DLD1 (cell line): ENCODE results near the gene SLC1A7.
"Not testable (repeated sequence)": the region's sequence is repeated elsewhere in the genome, so short reads cannot be mapped to it uniquely, and the experiment has no call there.

Source experiments
- in situ Hi-C: cut with HindIII; loops from 2 replicates; pipeline ENCODE4 v1.10.0; 2017; ENCODE audit warnings: low sequenced_read_pairs

SLC1A7 gene

DNA sequence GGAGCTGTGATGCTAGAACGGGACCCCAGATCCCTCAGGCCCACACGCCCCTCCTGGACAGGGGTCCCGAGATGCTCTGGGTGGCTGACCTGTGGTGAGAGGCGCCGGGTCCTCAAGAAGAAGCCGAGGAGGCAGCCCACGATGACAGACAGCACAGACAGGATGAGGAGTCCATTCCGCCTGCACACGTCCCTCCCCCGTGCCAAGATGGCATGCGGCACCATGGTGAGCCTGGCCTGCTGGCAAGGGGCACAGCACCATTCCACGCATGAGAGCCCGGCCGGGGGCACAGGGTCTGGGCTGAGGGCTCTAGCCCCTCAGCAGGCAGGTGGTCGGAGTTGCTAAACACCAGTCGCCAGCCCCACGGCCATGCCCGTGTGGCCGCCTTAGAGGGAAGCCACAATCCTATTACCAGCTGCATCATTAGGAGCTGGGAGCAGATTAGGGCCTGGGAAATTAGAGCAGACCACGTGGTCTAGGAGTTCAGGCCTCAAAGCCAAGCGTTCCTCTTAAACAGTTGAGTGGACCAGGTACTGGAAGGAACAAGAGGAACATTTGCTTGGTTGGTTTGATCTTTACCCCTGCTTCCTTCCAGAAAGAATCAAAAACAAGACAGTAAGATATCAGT is at the start of gene SLC1A7:
Gene SLC1A7, minus strand, starts transcription at position 413 of the 628 bp plus-strand sequence. Its CDS starts 189 bp downstream, at position 224.
- in situ Hi-C loops = no loop called here

DNA sequence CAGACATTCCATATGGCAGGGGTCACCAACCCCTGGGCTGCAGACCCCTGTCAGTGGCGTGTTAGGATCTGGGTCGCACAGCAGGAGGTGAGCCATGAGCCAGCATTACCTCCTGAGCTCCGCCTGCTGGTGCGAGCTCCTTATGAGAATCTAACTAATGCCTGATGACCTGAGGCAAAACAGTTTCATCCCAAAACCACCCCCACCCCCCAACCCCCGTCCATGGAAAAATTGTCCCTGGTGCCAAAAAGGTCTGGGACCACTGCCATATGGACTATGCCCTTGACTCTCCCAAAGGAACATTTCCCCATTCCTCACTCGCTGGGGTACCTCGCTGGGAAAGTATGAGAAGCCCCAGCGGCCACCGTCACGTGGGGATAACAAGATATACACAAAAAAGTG is 47.8 kb upstream of the SLC1A7 start:
- in situ Hi-C loops = no loop called here

DNA sequence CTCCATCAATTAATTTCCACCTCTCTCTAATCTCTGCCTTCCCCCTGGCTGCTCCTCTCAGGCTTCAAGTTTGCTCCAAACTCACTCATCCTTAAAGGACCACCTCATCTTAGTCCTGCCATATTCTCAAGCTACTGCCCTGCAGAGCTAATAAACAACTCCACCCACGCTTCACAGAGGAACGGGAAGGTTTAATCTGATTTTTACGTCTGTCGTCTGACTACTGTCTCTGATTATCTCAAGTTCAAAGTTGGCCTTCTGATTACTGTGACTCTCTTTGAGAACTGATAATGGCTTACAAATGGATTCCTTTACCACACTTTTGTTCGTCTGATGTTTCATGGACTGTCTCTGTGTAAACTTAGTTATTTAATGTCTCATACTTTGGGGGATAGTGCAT is 46.6 kb upstream of the SLC1A7 start:
- in situ Hi-C loops = no loop called here

DNA sequence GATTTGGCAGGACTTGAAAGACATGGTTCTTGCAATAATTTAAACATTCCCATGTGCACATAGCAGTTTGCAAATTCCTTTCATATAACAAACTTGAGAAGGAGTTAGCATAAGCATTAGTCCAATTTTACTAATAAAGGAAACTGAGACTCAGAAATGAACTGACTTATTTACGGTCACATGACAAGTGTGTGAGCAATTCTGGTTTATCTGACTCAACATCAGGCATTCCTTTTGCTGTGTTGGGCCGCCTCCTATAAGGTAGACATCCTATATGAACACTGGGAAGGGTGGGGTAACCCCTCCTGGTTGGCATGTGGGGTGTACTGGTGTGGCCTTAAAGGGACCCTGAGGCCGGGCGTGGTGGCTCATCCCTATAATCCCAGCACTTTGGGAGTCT is 45.7 kb upstream of the SLC1A7 start:
- in situ Hi-C loops = no loop called here

DNA sequence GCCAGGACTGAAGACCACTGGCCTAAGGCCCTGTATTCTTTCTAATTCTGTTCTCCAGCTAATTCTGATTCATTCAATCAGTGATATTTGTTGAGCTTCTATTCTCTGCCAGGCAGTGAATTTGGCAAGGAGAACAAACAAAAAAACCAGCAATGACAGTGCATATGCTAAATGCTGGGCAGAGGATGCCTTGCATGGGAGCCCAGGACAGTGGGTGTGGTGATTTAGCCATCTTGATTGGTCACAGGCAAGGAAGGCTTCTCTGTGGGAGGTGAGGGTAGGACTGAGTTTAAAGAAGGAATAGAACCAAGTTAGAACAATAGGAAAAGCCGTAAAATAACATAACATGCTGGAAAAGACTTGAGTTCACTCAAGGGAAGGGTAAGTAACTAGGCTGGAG is 45.0 kb upstream of the SLC1A7 start:
- in situ Hi-C loops = no loop called here

DNA sequence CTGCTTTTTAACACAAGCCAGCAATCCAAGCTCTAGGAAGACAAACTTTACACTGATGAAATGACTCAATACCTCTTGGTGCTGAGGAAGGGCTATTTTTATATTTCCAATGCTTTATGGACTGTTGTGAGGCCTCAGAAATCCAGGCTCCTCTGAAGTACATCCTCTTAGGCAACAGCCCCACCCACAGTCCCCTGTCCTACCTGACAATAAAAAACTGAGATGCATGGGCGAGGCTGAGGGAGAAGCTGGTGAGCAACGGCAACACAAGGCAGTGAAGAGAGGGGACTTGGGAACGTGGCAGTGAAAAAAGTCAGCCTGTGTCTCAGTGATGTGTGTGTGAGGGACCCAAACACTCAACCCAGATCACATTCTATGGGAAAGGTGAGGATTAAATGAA is 44.1 kb upstream of the SLC1A7 start:
- in situ Hi-C loops = no loop called here

DNA sequence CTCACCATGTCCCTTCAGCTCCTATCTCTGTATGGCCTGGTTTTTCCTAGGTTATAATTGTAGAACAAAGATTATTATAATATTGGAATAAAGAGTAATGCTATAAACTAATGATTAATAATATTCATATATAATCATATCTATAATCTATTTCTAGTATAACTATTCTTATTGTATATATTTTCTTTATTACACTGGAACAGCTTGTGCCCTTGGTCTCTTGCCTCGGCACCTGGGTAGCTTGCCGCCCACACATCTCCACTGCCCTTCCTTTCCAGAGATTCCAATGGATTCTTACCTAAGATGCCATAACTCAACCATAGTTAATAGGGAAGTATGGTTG is 43.5 kb upstream of the SLC1A7 start:
- in situ Hi-C loops = not testable (repeated sequence)

DNA sequence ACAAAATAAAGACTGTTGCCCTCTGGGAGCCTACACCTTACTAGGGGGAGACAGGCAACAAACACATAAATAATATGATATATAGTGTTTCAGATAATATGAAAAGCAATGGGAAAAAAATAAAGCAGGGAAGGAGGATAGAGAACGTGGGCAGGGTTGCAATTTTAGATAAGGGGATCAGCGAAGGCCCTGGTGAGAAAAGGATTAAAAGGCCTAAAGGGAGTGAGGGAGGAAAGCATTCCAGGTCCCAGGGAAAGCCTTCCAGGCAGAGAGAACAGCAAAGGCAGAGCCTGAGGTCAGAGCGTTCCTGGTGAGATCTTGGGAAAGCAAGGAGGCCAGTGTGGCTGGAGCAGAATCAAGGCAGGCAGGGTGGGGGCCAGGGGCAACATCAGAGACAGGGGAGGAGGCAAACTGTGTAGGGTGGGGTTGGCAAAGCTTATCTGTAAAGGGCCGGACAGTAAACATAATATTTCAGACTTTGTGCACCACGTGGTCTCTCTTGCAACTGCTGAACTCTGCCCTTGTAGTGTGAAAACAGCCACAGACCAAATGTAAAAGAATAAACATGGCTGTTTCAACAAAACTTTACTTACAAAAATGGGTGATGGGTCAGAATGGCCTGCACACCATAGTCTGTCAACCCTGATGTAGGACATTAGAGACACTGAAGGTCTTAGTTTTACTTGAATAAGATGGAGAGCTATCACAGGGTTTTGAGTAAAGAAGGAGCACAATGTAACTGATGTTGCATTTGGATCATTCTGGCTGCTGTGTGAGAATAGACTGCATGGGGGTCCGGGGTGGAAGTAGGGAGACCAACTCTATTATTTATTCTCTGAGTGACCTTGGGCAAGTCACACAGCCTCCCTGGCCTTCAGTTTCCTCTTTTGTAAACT is 40.9 kb upstream of the SLC1A7 start:
- in situ Hi-C loops = no loop called here

DNA sequence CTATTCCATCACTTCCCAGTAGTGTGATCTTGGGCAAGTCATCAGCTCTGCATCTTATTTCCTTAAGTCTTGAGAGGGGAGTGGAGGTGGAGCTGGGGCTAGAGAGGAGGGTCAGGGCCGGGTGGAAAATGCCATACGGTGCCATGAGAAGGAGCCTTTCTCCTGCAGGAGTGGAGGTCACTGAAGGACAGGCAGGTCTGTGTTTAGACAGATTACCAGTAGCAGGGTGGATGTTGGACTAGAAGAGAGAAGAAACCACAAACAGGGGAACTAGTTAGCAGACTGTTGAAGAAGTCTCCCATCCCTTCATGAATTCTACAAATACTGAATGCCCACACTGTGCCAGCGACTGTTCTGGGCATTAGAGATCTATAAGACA is 40.3 kb upstream of the SLC1A7 start:
- in situ Hi-C loops = no loop called here

DNA sequence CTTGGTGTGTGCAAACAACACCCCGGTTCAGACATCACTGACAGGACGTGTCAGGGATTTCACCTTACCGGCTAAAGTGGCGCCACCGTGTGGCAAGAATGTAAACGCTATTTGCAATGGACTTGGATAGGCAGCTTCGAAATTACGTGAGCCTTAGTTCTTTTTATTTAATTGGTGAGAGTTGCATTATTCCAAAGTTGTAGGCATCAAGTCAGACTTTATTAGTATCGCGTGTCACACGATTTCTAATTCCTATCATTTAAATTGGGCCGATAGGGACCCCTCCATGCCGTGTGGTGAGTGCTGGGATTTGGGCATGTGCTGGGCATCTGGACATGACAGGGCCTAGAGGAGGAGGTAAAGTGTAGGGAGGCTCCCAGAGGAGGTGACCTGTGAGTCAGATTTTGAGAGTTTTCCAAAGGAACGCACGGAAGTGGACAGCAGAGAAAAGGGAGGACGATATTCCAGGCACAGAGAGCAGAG is 39.7 kb upstream of the SLC1A7 start:
- in situ Hi-C loops = no loop called here

DNA sequence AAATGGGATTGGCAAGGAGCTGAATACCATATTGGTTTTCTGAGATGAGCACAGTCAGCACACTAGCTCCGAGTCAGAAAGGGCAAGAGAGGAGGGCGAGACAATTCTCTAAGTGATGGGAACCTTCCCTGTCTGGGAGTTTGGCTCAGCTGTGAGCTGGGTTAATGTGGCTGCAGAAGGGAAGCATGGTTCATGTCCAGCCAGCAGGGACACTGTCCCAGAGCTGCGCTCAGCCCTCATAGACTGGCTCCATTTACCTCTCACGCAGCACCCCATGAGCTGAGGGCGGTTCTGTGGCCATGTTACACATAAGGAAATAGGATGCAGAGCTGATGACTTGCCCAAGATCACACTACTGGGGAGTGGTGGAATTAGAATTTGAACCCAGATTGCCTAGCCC is 38.5 kb upstream of the SLC1A7 start:
- in situ Hi-C loops = no loop called here

DNA sequence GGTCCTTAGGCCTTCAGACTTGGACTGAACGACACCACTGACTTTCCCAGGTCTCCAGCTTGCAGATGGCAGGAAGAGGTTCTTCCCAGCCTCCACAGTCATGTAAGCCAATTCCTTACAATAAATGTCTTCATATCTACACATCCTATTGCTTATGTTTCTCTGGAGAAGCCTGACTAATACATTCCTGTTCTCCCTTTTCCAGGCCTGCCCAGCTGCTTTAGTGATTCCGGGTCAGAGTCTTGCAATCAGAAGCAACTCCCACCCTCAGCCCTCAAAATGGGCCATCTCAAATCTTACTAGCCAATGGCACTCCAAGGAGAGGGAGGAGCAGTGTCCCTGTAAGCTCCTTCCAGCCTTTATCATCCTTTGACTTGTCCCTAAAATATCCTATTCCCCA is 37.8 kb upstream of the SLC1A7 start:
- in situ Hi-C loops = no loop called here

DNA sequence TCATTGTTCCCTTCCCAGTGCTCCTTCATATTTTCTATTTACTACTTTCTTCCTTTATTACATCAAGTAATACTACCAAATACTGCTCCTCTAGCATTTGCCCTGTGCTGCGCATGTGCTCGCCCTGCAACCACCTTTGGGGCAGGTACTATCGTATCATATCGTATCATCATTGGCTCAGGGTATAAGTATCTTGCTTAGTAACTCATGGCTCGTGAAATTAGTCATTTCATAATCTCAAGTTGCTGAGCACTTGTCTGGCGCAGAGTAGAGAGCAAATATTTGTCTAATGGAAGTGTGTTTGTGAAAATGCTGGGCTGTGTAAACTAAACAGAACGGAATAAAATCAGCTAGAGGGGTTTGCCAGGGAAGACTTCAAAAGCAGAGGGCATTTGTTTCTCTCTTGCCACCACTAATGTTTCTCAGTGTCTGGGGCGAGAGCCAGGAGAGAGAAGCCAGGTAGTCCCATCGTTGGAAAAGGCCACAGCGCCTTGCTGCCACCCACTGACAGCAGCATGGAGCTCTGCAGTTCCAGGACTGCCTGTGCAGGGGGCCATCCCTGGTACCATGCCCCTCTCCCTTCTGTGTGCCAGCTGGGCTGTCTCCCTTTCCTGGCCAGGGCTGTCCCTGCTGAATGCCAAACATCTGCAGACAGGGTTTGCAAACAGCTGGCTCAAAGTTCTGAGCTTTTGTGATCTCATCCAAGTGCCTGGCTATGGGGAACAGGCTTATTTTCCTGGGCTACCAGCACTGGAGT is 34.2 kb upstream of the SLC1A7 start:
- in situ Hi-C loops = no loop called here

DNA sequence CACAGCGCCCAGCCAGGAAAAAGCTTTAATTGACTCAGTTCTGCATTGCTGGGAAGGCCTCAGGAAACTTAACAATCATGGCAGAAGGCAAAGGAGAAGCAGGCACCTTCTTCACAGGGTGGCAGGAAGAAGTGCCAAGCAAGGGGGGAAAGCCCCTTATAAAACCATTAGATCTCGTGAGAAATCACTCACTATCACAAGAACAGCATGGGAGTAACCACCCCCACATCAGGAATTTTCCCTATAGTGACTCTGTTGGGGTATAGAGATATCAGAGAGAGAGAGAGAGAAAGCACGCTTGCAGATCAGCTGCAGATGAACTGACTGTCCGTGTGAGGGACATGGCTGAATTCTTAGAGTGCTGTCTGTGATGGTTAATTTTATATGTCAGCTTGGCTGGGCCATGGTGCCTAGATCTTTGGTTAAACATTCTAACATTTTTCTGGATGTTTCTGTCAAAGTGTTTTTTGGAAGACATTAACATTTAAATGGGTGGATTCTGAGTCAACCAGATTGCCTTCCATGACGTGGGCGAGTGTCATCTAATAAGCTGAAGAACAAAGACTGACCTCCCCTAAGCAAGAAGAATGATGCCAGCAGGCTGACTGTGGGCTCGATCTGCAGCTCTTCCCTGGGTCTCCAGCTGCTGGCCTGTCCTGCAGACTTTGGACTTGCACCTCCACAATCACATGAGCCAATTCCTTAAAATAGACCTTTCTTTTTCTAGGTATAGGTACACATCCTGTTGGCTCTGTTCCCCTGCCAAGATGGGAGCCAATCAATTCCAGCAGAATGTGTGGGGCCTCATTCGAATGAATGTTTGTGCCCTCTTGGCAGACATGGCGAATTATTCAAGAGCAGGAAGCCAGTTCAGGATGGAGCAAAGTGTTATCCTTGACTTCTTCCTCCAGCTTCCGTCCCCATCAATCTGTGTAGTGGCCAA is 32.8 kb upstream of the SLC1A7 start:
- in situ Hi-C loops = no loop called here

DNA sequence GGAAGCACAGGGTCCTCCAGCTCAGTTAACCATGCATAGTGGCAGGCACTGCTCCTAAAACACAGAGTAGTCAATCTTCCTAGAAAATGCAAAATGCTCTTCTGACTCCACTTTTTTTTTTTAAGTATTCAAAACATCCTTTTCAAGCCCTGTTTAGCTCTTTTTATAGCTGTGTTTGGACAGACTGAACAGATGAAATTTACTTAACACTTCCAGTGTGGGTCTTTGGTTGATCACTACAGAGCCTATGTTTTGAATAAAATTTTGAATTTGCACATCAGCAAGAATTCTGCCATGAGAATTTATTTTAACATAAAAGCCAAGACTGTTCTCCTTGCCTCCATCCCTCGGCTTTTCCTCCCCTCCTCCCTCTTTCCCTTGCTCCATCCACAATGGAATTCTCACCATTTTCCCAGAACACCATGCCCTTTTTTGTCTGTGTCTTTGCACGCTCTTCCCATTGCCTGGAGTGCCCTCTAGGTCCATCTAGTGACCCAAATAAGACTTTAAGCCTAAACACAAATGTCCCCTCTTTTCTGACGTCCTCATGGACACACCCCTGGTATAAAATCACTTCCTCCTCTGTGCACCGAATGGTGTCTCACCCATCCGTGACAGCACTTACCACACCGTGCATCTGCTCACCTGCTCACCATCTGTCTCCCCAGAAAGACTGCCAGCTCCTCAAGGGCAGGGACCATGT is 30.1 kb upstream of the SLC1A7 start:
- in situ Hi-C loops = no loop called here

DNA sequence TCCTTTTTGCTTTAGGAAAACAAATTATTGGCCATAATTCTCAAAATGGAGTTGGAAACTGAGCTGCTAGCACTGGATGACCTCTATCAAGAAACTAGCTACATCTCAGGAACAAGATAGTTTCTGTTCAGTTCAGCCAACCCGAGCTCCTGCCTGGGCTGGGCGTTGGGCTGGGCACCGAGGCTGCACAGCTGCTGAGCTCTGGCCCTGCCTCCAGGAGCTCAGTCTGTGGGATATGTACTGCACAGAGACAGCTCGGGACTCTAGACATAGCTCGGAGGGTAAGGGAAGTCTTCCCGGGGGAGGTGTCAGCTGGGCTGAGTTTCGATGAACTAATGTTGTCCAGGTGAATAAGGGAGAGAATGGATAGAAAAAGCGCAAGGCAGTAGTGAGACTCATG is 24.5 kb upstream of the SLC1A7 start:
- in situ Hi-C loops = no loop called here

DNA sequence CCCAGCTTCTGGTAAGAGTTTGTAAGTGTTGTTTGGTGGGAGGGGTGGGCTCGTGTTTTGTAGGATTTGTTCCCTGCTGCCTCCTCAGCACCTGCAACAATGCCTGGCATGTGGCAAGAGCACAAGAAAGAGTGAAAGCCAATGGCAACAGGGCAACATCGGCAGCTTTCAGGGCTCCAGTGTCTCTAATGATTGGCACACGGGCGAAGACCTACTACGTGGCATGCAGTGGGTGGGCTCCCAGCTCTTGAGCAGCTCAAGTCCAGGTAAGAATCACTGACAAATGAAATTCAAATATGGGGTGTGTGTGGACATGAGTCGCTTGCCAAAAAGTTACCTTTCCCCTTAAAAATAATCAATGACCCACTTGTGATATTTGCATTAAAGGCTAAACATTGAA is 23.9 kb upstream of the SLC1A7 start:
- in situ Hi-C loops = no loop called here

DNA sequence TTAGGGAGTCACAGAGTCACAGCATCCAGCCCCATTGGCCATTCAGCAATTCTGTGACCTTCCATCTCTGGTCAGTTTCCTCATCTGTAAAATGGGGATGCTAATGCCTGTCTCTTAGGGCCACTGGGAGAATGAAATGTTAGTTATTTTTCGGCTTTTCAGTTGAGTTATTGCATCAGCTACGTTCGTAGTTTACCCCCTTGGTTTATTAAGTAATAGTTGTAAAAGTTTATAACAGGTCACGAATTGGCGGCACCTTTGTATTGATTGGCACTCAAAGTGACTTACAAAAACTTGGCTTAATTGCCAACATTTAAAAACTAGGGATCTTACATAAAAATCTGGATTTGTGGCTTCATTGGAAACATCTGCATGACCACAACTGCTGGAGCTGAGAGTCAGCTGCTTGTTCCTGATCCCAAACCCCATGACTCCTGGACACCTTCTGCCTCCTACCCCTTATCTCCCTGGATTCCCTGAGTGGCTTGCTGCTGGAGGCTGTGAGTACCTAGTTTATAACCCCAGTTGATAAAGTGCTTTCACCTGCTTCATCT is 23.0 kb upstream of the SLC1A7 start:
- in situ Hi-C loops = no loop called here

DNA sequence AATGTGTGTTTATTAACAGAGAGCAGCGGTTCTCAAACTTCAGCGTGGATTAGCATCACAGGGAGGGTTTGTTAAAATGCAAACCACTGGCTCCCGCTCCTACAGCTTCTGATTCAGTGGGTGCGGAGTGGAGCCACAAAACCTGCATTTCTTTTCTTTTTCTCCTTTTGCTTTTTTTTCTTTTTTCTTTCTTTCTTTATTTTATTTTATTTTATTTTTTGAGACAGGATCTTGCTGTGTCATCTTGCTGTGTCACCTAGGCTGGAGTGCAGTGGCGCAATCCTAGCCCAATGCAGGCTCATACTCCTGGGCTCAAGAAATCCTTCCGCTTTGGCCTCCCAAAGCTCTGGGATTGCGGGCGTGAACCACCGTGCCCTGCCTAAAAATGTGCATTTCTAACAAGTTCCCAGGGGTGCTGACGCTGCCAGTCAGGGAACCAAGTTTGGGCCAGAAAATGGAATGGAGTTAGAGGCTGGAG is 20.9 kb upstream of the SLC1A7 start:
- in situ Hi-C loops = no loop called here

DNA sequence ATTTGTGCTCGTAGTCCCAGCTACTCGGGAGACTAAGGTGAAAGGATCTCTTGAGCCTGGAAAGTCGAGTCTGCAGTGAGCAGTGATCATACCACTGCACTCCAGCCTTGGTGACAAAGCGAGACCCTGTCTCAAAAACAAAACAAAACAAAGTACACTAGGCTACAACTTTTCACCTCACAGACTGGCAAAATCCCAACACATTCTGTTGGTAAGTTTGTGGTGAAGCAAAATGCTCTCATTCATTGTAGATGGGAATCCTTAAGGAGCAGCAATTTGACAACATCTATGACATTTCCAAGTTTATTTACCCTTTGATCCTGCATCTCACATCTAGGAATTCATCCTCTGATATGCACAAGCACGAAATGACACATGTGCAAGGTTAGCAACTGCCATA is 20.2 kb upstream of the SLC1A7 start:
- in situ Hi-C loops = no loop called here
